ENCODE results near the gene KIFC1. TPM values are rescaled to one million over a fixed set of nuclear protein-coding genes. Genes with fewer than 3 reads are reported as not detected.

Gene KIFC1
- total RNA-seq, 1 donor from 2014 or later = 93.9 TPM

- Histone ChIP-seq H2AFZ (replicated peaks) (no peak overlapping the region), H3K36me3 (no peaks in the 10 kb centered on the region), H3K4me1 (peaks cover 33% of the 10 kb centered on the region), H3K9ac (no peak overlapping the region), H3F3A (ENCODE audit: low read depth) (peaks cover 37% of the 10 kb centered on the region), H3K4me2 (peak overlapping the region; percentile 88), H3K79me2 (ENCODE audit: low read depth) (peaks cover 73% of the 10 kb centered on the region), H4K20me1 (ENCODE audit: low read depth) (peaks cover 13% of the 10 kb centered on the region), H3K4me3 (peak overlapping the region; percentile 84), H3K27me3 (no peaks in the 10 kb centered on the region), H3K27ac (peak overlapping the region; percentile 84), H3K9me3 (ENCODE audit: low read depth) (no peaks in the 10 kb centered on the region)
- H3K27ac Mint-ChIP-seq = peak overlapping the region; percentile 96
- H3K36me3 Mint-ChIP-seq = peaks cover 21% of the 10 kb centered on the region
- peaks cover 4% of the 10 kb centered on the region for H3K27me3 Mint-ChIP-seq (ENCODE audit: insufficient read depth, low read depth)
- peaks cover 67% of the 10 kb centered on the region for H3K4me1 Mint-ChIP-seq
- peak overlapping the region; percentile 96 for H3K4me3 Mint-ChIP-seq
- no peak for TF ChIP-seq EZH2phosphoT487 (IDR thresholded peaks at IDR 0.05)
- peak; percentile 15 for DNase-seq (ENCODE audit: low spot score)
- no peaks in the 10 kb centered on the region for H3K9me3 Mint-ChIP-seq
Measured at GRCh38 chr6:33418690-33419291, 27.2 kb downstream of the KIFC1 start.

- H3K4me3 Mint-ChIP-seq = peak within 1 kb of the TSS; percentile 96
- peak within 1 kb of the TSS; percentile 84 for H3K27ac ChIP-seq
- peaks cover 75% of the 10 kb centered on the region for H3K79me2 ChIP-seq (ENCODE audit: low read depth)
- H3K9ac ChIP-seq = peak within 1 kb of the TSS; percentile 42
- H3K4me2 ChIP-seq = peak within 1 kb of the TSS; percentile 88
- peaks cover 33% of the 10 kb centered on the region for H3F3A ChIP-seq (ENCODE audit: low read depth)
- H3K36me3 Mint-ChIP-seq = peaks cover 19% of the 10 kb centered on the region
- H2AFZ ChIP-seq (replicated peaks) = no peak within 1 kb of the TSS
- peak within 1 kb of the TSS; percentile 96 for H3K27ac Mint-ChIP-seq
- H3K4me1 ChIP-seq = peaks cover 35% of the 10 kb centered on the region
- TF ChIP-seq, protein P1, sequence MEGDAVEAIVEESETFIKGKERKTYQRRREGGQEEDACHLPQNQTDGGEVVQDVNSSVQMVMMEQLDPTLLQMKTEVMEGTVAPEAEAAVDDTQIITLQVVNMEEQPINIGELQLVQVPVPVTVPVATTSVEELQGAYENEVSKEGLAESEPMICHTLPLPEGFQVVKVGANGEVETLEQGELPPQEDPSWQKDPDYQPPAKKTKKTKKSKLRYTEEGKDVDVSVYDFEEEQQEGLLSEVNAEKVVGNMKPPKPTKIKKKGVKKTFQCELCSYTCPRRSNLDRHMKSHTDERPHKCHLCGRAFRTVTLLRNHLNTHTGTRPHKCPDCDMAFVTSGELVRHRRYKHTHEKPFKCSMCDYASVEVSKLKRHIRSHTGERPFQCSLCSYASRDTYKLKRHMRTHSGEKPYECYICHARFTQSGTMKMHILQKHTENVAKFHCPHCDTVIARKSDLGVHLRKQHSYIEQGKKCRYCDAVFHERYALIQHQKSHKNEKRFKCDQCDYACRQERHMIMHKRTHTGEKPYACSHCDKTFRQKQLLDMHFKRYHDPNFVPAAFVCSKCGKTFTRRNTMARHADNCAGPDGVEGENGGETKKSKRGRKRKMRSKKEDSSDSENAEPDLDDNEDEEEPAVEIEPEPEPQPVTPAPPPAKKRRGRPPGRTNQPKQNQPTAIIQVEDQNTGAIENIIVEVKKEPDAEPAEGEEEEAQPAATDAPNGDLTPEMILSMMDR (IDR thresholded peaks at IDR 0.05) = no peak
- TF ChIP-seq EZH2phosphoT487 (IDR thresholded peaks at IDR 0.05) (no peak), EZH2 (IDR thresholded peaks at IDR 0.05) (no peak)
- peak within 1 kb of the TSS; percentile 84 for H3K4me3 ChIP-seq
- H3K4me1 Mint-ChIP-seq = peaks cover 69% of the 10 kb centered on the region
- H3K27me3 ChIP-seq = no peaks in the 10 kb centered on the region
- peaks cover 4% of the 10 kb centered on the region for H3K27me3 Mint-ChIP-seq (ENCODE audit: insufficient read depth, low read depth)
- no peaks in the 10 kb centered on the region for H3K36me3 ChIP-seq
- H3K9me3 Mint-ChIP-seq = no peaks in the 10 kb centered on the region
- H3K9me3 ChIP-seq (ENCODE audit: low read depth) = no peaks in the 10 kb centered on the region
- H4K20me1 ChIP-seq (ENCODE audit: low read depth) = peaks cover 9% of the 10 kb centered on the region
- peak; percentile 78 for DNase-seq (ENCODE audit: low spot score)
Measured at GRCh38 chr6:33419580-33420490, 28.2 kb downstream of the KIFC1 start, which contains the start of gene SYNGAP1. SYNGAP1 (plus strand) TSS chr6:33420065; CDS start chr6:33420265, 200 bp downstream.

GRCh38 chr6:33420491-33421343, 29.1 kb downstream of the KIFC1 start:
- Histone ChIP-seq H3F3A (ENCODE audit: low read depth) (peaks cover 42% of the 10 kb centered on the region), H2AFZ (replicated peaks) (no peak overlapping the region), H3K27me3 (no peaks in the 10 kb centered on the region), H4K20me1 (ENCODE audit: low read depth) (peaks cover 3% of the 10 kb centered on the region), H3K79me2 (ENCODE audit: low read depth) (peaks cover 72% of the 10 kb centered on the region), H3K9ac (peak overlapping the region; percentile 42), H3K27ac (no peak overlapping the region), H3K4me2 (peak overlapping the region; percentile 88), H3K4me1 (peaks cover 40% of the 10 kb centered on the region), H3K9me3 (ENCODE audit: low read depth) (no peaks in the 10 kb centered on the region), H3K36me3 (no peaks in the 10 kb centered on the region), H3K4me3 (peak overlapping the region; percentile 84)
- TF ChIP-seq EZH2 (IDR thresholded peaks at IDR 0.05) = no peak
- TF ChIP-seq, protein P1 (IDR thresholded peaks at IDR 0.05) = no peak
- TF ChIP-seq EZH2phosphoT487 (IDR thresholded peaks at IDR 0.05) = no peak
- Mint-ChIP-seq H3K27me3 (ENCODE audit: insufficient read depth, low read depth) (peaks cover 4% of the 10 kb centered on the region), H3K4me1 (peaks cover 72% of the 10 kb centered on the region), H3K36me3 (peaks cover 15% of the 10 kb centered on the region), H3K9me3 (no peaks in the 10 kb centered on the region), H3K27ac (peak overlapping the region; percentile 50), H3K4me3 (peak overlapping the region; percentile 91)
- DNase-seq (ENCODE audit: low spot score) = no peak
